Measurements from ENCODE around the gene SGCA. TPM values are rescaled to one million over a fixed set of nuclear protein-coding genes. Genes with fewer than 3 reads are reported as not detected.

SGCA gene
- total and polyA plus RNA-seq, 2 of the 13 experiments (the other 11 are each of a cell fraction or from before 2014, with no cell fraction given) = not detected

DNA sequence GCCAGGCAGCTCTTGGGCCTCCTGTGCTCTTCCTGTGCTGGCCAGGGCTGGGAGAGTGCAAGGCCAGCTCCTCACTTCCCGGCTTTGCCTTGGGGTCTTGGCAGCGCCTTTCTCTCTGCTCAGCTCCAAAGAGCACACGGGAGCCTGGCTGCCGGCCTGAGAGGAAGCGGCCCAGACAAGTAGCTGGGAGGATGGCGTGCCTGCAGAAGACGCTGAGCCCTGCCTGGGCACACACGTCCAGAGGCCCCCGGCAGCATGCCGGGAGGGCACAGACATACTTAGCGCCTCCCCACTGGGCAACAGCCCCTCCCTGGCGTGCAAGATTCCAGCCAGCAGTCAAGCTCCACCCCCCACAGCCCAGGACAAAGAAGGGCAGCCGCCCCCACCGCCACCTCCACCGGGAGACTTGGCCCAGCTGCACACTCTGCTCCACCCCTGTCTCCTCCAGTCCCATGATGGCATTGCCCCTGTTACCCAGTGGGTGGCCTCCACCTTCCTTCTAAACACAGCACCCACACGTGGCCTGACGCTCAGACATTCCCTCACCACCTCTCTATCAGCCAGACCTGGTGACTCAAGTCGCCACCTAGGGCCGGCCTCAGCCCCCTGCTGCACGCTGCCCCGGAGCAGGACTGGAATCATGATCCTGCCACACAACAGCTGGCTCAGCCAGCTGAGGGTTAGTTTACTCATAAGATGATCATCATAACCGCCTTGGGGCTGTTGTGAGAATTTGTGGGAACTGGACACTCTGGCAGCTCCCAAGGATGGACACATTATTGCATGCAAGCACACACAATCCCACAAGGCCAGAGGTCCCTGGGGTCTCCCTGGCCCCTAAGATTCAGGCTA, 12.4 kb downstream of the SGCA start (continued):
- TF ChIP-seq, protein P1, sequence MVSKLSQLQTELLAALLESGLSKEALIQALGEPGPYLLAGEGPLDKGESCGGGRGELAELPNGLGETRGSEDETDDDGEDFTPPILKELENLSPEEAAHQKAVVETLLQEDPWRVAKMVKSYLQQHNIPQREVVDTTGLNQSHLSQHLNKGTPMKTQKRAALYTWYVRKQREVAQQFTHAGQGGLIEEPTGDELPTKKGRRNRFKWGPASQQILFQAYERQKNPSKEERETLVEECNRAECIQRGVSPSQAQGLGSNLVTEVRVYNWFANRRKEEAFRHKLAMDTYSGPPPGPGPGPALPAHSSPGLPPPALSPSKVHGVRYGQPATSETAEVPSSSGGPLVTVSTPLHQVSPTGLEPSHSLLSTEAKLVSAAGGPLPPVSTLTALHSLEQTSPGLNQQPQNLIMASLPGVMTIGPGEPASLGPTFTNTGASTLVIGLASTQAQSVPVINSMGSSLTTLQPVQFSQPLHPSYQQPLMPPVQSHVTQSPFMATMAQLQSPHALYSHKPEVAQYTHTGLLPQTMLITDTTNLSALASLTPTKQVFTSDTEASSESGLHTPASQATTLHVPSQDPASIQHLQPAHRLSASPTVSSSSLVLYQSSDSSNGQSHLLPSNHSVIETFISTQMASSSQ (IDR thresholded peaks at IDR 0.05; ENCODE audit: low read depth) = no peak
- TF ChIP-seq, protein P1 (CRISPR knock-in tag; IDR thresholded peaks at IDR 0.05; ENCODE audit: borderline replicate concordance) = no peak
- TF ChIP-seq, protein P2, sequence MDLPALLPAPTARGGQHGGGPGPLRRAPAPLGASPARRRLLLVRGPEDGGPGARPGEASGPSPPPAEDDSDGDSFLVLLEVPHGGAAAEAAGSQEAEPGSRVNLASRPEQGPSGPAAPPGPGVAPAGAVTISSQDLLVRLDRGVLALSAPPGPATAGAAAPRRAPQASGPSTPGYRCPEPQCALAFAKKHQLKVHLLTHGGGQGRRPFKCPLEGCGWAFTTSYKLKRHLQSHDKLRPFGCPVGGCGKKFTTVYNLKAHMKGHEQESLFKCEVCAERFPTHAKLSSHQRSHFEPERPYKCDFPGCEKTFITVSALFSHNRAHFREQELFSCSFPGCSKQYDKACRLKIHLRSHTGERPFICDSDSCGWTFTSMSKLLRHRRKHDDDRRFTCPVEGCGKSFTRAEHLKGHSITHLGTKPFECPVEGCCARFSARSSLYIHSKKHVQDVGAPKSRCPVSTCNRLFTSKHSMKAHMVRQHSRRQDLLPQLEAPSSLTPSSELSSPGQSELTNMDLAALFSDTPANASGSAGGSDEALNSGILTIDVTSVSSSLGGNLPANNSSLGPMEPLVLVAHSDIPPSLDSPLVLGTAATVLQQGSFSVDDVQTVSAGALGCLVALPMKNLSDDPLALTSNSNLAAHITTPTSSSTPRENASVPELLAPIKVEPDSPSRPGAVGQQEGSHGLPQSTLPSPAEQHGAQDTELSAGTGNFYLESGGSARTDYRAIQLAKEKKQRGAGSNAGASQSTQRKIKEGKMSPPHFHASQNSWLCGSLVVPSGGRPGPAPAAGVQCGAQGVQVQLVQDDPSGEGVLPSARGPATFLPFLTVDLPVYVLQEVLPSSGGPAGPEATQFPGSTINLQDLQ (CRISPR knock-in tag; IDR thresholded peaks at IDR 0.05) = 0 out of 2 replicates have a peak, but pooled peaks have one; percentile 56
- TF ChIP-seq CEBPG (CRISPR knock-in tag; IDR thresholded peaks at IDR 0.05) = peak; percentile 25; the same call in 1 of the 2 replicates
- peak; percentile 93 for TF ChIP-seq MYC (CRISPR knock-in tag; IDR thresholded peaks at IDR 0.05; ENCODE audit: borderline replicate concordance)
- no peak for TF ChIP-seq MYNN (CRISPR knock-in tag; IDR thresholded peaks at IDR 0.05; ENCODE audit: low read depth)
- TF ChIP-seq AGO1 (IDR thresholded peaks at IDR 0.05; ENCODE audit: low read depth, low read length, poor library complexity, severe bottlenecking) = no peak
- TF ChIP-seq HIVEP1 (CRISPR knock-in tag; IDR thresholded peaks at IDR 0.05) = peak; percentile 44; the same call in 1 of the 2 replicates
- no peak for TF ChIP-seq ZNF382 (CRISPR knock-in tag; IDR thresholded peaks at IDR 0.05; ENCODE audit: borderline replicate concordance)
- peak; percentile 71 for TF ChIP-seq TEAD3 (CRISPR knock-in tag; optimal IDR thresholded peaks at IDR 0.05; ENCODE audit: borderline replicate concordance)
- TF ChIP-seq KMT2B (CRISPR knock-in tag; IDR thresholded peaks at IDR 0.05) = no peak
- TF ChIP-seq ZFP36L1 (CRISPR knock-in tag; IDR thresholded peaks at IDR 0.05) = 0 out of 2 replicates have a peak, but pooled peaks have one; percentile 23
- TF ChIP-seq ESRRA (CRISPR knock-in tag; IDR thresholded peaks at IDR 0.05; ENCODE audit: low read depth) = 0 out of 2 replicates have a peak, but pooled peaks have one; percentile 15
- TF ChIP-seq MEIS1 (CRISPR knock-in tag; IDR thresholded peaks at IDR 0.05; ENCODE audit: borderline replicate concordance) = no peak
- TF ChIP-seq ZMYM2 (CRISPR knock-in tag; IDR thresholded peaks at IDR 0.05) = 0 out of 2 replicates have a peak, but pooled peaks have one; percentile 35
- TF ChIP-seq MAFK (conservative IDR thresholded peaks at IDR 0.05 in 1 of 2, IDR thresholded peaks at IDR 0.05 in 1 of 2; ENCODE audit: low read length in 2 of 2) = no peak
- TF ChIP-seq MTA1 (CRISPR knock-in tag; IDR thresholded peaks at IDR 0.05; ENCODE audit: borderline replicate concordance) = peak; percentile 60; the same call in 1 of the 2 replicates
- TF ChIP-seq, protein P3, sequence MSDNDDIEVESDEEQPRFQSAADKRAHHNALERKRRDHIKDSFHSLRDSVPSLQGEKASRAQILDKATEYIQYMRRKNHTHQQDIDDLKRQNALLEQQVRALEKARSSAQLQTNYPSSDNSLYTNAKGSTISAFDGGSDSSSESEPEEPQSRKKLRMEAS (IDR thresholded peaks at IDR 0.05) = peak; percentile 95
- no peak for TF ChIP-seq ONECUT2 (CRISPR knock-in tag; IDR thresholded peaks at IDR 0.05)
- TF ChIP-seq, protein P4, sequence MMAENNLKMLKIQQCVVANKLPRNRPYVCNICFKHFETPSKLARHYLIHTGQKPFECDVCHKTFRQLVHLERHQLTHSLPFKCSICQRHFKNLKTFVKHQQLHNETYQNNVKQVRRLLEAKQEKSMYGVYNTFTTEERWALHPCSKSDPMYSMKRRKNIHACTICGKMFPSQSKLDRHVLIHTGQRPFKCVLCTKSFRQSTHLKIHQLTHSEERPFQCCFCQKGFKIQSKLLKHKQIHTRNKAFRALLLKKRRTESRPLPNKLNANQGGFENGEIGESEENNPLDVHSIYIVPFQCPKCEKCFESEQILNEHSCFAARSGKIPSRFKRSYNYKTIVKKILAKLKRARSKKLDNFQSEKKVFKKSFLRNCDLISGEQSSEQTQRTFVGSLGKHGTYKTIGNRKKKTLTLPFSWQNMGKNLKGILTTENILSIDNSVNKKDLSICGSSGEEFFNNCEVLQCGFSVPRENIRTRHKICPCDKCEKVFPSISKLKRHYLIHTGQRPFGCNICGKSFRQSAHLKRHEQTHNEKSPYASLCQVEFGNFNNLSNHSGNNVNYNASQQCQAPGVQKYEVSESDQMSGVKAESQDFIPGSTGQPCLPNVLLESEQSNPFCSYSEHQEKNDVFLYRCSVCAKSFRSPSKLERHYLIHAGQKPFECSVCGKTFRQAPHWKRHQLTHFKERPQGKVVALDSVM (CRISPR knock-in tag; IDR thresholded peaks at IDR 0.05) = no peak; the same call in 1 of the 2 replicates
